Gastroesophageal sphincter (tissue), 4 donors: ENCODE data around the gene B4GALNT3. TPM values are rescaled to one million over a fixed set of nuclear protein-coding genes. Genes with fewer than 3 reads are reported as not detected.

Source experiments
- ATAC-seq: fragments of 150-250 bp; one replicate; pipeline ENCODE4 v1.9.1; 2016; ENCODE audit warnings: mild to moderate bottlenecking, moderate library complexity
- H3K27ac ChIP-seq, 4 donors: fragments of 200-600 bp; sonication (generic) in 3 of 4; 1 replicate in 3 of 4; 2 replicates in 1 of 4; pipeline ENCODE4 v1.5.1; 2016 to 2019
- H3K27me3 ChIP-seq: fragments of 200-600 bp; sonication (generic); one replicate; pipeline ENCODE4 v1.5.1; 2019
- H3K36me3 ChIP-seq, 2 donors: fragments of 200-600 bp; sonication (generic); one replicate each; pipeline ENCODE4 v1.5.1; 2019; ENCODE audit warnings: control low read depth in 1 of 2
- H3K4me1 ChIP-seq, 3 donors: fragments of 200-600 bp; sonication (generic); 1 replicate in 2 of 3; 2 replicates in 1 of 3; pipeline ENCODE4 v1.5.1; 2016 to 2019; ENCODE audit warnings: control low read depth in 2 of 3
- H3K4me3 ChIP-seq, 2 donors: fragments of 200-600 bp; sonication (generic); one replicate each; pipeline ENCODE4 v1.5.1; 2019; ENCODE audit warnings: mild to moderate bottlenecking in 1 of 2, moderate library complexity in 1 of 2
- H3K9me3 ChIP-seq, 3 donors: fragments of 200-600 bp; sonication (generic); one replicate each; pipeline ENCODE4 v1.5.1; 2017 to 2019; ENCODE audit warnings: control low read depth in 2 of 3
- EP300 ChIP-seq: sonication (generic); formaldehyde crosslinking; IDR thresholded peaks from one replicate; pipeline ENCODE4 v1.6.1; 2017; ENCODE audit warnings: antibody characterized with exemption, mild to moderate bottlenecking
- POLR2A ChIP-seq, 2 donors: fragments of 450-650 bp; IDR thresholded peaks; one replicate each; pipeline ENCODE4 v1.6.1; 2017; ENCODE audit warnings: antibody characterized with exemption in 2 of 2, mild to moderate bottlenecking in 2 of 2, moderate library complexity in 1 of 2
- POLR2AphosphoS5 ChIP-seq: sonication (generic); formaldehyde crosslinking; IDR thresholded peaks from one replicate; pipeline ENCODE4 v1.6.1; 2017; ENCODE audit warnings: antibody characterized with exemption
- WGBS, 2 donors: methylation state at CpG; one replicate each; pipeline ENCODE4 v1.1.5; 2018; ENCODE audit warnings: low coverage in 1 of 2; 5-methylcytosine and 5-hydroxymethylcytosine counted together
- total RNA-seq, 4 donors: library from RNA; depleted of rRNA; stranded (reverse); fragments of >200 nt; gene quantifications; one replicate each; pipeline ENCODE4 v1.1.0, GENCODE V29; 2016
- TF ChIP-seq, protein P1 (sequence below), 4 experiments: fragments of 200-600 bp in 2 of 4; fragments of 450-650 bp in 2 of 4; sonication (generic) in 1 of 4; IDR thresholded peaks; one replicate each; pipeline ENCODE4 v1.5.1; 2017 to 2019; ENCODE audit warnings: antibody characterized with exemption in 4 of 4, mild to moderate bottlenecking in 2 of 4, moderate library complexity in 2 of 4

Gene B4GALNT3
- total RNA-seq, 4 donors from 2014 or later, result 0.54 to 1.6 (median 1.4) TPM; not detected in 1

GRCh38 chr12:480831-481816 is 21.4 kb downstream of the B4GALNT3 start:
- H3K4me1 ChIP-seq, result peaks cover 0 to 15% (median 6%) of the 10 kb centered on the region in 3 donors
- H3K27ac ChIP-seq, result peak overlapping the region in 3 of 4 donors; percentile 21 to 66 (median 64)
- peaks cover 18% of the 10 kb centered on the region for H3K27me3 ChIP-seq
- no peak overlapping the region for H3K4me3 ChIP-seq
- TF ChIP-seq EP300 (no peak), POLR2AphosphoS5 (no peak), POLR2A (IDR thresholded peaks at IDR 0.05) (no peak)
- TF ChIP-seq, protein P1, sequence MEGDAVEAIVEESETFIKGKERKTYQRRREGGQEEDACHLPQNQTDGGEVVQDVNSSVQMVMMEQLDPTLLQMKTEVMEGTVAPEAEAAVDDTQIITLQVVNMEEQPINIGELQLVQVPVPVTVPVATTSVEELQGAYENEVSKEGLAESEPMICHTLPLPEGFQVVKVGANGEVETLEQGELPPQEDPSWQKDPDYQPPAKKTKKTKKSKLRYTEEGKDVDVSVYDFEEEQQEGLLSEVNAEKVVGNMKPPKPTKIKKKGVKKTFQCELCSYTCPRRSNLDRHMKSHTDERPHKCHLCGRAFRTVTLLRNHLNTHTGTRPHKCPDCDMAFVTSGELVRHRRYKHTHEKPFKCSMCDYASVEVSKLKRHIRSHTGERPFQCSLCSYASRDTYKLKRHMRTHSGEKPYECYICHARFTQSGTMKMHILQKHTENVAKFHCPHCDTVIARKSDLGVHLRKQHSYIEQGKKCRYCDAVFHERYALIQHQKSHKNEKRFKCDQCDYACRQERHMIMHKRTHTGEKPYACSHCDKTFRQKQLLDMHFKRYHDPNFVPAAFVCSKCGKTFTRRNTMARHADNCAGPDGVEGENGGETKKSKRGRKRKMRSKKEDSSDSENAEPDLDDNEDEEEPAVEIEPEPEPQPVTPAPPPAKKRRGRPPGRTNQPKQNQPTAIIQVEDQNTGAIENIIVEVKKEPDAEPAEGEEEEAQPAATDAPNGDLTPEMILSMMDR (IDR thresholded peaks at IDR 0.05), result no peak
- H3K9me3 ChIP-seq, result no peaks in the 10 kb centered on the region
- ATAC-seq, result peak; percentile 87
- no peaks in the 10 kb centered on the region for H3K36me3 ChIP-seq
- WGBS, 2 donors, result 60 to 63% methylated on average over 1 to 2 of the region's 13 CpGs

GRCh38 chr12:482061-482460 is 22.3 kb downstream of the B4GALNT3 start:
- H3K27ac ChIP-seq, result no peak overlapping the region
- peaks cover 18% of the 10 kb centered on the region for H3K27me3 ChIP-seq
- no peaks in the 10 kb centered on the region for H3K9me3 ChIP-seq
- no peaks in the 10 kb centered on the region for H3K36me3 ChIP-seq
- no peak overlapping the region for H3K4me3 ChIP-seq
- ATAC-seq, result no peak
- WGBS, 2 donors, result no CpG with 5 or more reads among the region's 3 CpGs
- TF ChIP-seq POLR2A (IDR thresholded peaks at IDR 0.05) (no peak), POLR2AphosphoS5 (no peak)
- H3K4me1 ChIP-seq, result peaks cover 0 to 15% (median 6%) of the 10 kb centered on the region in 3 donors

- WGBS, 2 donors, result 83 to 86% methylated on average over 3 to 9 of the region's 11 CpGs
- Histone ChIP-seq H3K27me3 (peaks cover 18% of the 10 kb centered on the region), H3K36me3 (no peaks in the 10 kb centered on the region), H3K9me3 (peaks cover 0 to 11% (median 0%) of the 10 kb centered on the region in 3 donors), H3K4me3 (no peak overlapping the region), H3K4me1 (peaks cover 0 to 15% (median 6%) of the 10 kb centered on the region in 3 donors), H3K27ac (no peak overlapping the region)
- TF ChIP-seq POLR2AphosphoS5 (no peak), POLR2A (IDR thresholded peaks at IDR 0.05) (no peak), EP300 (no peak)
- TF ChIP-seq, protein P1 (IDR thresholded peaks at IDR 0.05), result no peak
- ATAC-seq, result no peak
These were observed 24.4 kb downstream of the B4GALNT3 start for GRCh38 chr12:484096-484495.

DNA sequence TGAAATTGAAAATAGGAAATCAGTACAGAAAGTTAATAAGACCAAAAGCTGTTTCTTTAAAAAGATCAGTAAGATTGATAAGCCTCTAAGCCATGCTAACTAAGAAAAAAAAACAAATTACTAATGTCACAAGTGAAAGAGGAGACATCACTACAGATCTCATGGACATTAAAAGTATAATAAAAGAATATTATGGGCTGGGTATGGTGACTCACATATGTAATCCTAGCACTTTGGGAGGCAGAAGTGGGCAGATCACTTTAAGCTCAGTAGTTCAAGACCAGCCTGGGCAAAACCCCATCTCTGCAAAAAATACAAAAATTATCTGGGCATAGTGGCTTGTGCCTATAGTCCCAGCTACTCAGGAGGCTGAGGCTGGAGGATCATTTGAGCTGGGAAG is 30.5 kb downstream of the B4GALNT3 start:
- no peak for ATAC-seq
- Histone ChIP-seq H3K9me3 (peaks cover 0 to 45% (median 0%) of the 10 kb centered on the region in 3 donors), H3K4me3 (no peak overlapping the region), H3K27me3 (no peaks in the 10 kb centered on the region), H3K27ac (no peak overlapping the region), H3K4me1 (no peaks in the 10 kb centered on the region), H3K36me3 (no peaks in the 10 kb centered on the region)
- TF ChIP-seq POLR2A (IDR thresholded peaks at IDR 0.05), result no peak
- TF ChIP-seq, protein P1 (IDR thresholded peaks at IDR 0.05), result no peak
- TF ChIP-seq EP300, result no peak
- TF ChIP-seq POLR2AphosphoS5, result no peak

DNA sequence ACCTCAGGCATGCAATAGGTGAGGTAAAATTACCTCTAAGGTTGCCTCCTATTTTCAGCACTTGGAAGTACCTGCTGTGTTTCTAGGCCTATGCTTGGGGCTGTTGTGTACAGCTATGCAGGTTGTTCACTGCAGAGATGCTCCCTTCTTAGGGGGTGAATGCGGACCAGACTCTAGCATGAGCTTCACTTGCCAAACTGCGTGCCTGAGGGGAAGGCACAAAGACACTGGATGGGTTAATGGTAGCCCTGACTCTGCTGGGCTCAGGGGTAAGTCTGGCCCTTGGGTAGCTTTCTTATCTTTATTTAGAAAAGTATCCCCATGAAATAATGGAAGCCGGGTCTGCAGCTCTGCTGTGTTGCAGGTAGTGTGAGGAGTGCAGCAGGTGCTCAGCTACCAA is 35.7 kb downstream of the B4GALNT3 start:
- no peak overlapping the region for H3K27ac ChIP-seq
- no peaks in the 10 kb centered on the region for H3K4me1 ChIP-seq
- TF ChIP-seq POLR2AphosphoS5 (no peak), EP300 (no peak), POLR2A (IDR thresholded peaks at IDR 0.05) (no peak)
- TF ChIP-seq, protein P1 (IDR thresholded peaks at IDR 0.05), result no peak
- no peaks in the 10 kb centered on the region for H3K36me3 ChIP-seq
- no peak overlapping the region for H3K4me3 ChIP-seq
- H3K9me3 ChIP-seq, result peaks cover 0 to 25% (median 0%) of the 10 kb centered on the region in 3 donors
- WGBS, 2 donors, result 50% methylated on average over 1 of the region's 3 CpGs; no CpG with 5 or more reads in 1 of the 2 donors
- H3K27me3 ChIP-seq, result no peaks in the 10 kb centered on the region
- no peak for ATAC-seq
